ENCODE measurements around the gene LRP1B. TPM values are rescaled to one million over a fixed set of nuclear protein-coding genes. Genes with fewer than 3 reads are reported as not detected.

The LRP1B gene
- total and polyA plus RNA-seq, 2 of the 8 experiments (the other 6 are each of a cell fraction or from before 2014, with no cell fraction given): 0.03 TPM; not detected in 1

- TF ChIP-seq ATF3 (IDR thresholded peaks at IDR 0.05; ENCODE audit: insufficient read depth, low read depth, low read length) (no peak), MAFK (IDR thresholded peaks at IDR 0.05; ENCODE audit: low read depth, low read length) (no peak), SIN3A (conservative IDR thresholded peaks at IDR 0.05 in 1 of 2, IDR thresholded peaks at IDR 0.05 in 1 of 2; ENCODE audit: low read depth in 1 of 2, low read length in 2 of 2) (no peak), KDM1A (IDR thresholded peaks at IDR 0.05; ENCODE audit: borderline replicate concordance, low read length) (no peak)
- TF ChIP-seq, protein P1, sequence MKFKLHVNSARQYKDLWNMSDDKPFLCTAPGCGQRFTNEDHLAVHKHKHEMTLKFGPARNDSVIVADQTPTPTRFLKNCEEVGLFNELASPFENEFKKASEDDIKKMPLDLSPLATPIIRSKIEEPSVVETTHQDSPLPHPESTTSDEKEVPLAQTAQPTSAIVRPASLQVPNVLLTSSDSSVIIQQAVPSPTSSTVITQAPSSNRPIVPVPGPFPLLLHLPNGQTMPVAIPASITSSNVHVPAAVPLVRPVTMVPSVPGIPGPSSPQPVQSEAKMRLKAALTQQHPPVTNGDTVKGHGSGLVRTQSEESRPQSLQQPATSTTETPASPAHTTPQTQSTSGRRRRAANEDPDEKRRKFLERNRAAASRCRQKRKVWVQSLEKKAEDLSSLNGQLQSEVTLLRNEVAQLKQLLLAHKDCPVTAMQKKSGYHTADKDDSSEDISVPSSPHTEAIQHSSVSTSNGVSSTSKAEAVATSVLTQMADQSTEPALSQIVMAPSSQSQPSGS (IDR thresholded peaks at IDR 0.05; ENCODE audit: low read length): no peak
These were observed 13.7 kb upstream of the LRP1B start (continued) for GRCh38 chr2:142144547-142144946.

All from H1 (cell line).